ENCODE results near the gene ASPA.

DNA sequence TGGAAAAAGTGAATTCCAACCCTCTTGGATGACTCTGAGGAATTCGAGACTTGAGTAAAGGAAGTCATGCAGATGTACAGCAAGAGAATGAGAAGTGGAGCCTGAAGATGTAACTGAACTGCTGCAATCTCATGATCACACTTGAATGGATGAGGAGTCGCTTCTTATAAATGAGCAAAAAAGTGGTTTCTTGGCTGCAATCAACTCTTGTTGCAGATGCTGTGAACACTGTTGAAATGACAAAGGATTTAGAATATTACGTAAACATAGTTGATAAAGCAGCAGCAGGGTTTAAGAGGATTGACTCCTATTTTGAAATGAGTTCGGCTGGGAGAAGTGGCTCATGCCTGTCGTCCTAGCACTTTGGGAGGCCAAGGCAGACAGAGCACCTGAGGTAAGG, 25.5 kb downstream of the ASPA start:
- TF ChIP-seq, protein P1, sequence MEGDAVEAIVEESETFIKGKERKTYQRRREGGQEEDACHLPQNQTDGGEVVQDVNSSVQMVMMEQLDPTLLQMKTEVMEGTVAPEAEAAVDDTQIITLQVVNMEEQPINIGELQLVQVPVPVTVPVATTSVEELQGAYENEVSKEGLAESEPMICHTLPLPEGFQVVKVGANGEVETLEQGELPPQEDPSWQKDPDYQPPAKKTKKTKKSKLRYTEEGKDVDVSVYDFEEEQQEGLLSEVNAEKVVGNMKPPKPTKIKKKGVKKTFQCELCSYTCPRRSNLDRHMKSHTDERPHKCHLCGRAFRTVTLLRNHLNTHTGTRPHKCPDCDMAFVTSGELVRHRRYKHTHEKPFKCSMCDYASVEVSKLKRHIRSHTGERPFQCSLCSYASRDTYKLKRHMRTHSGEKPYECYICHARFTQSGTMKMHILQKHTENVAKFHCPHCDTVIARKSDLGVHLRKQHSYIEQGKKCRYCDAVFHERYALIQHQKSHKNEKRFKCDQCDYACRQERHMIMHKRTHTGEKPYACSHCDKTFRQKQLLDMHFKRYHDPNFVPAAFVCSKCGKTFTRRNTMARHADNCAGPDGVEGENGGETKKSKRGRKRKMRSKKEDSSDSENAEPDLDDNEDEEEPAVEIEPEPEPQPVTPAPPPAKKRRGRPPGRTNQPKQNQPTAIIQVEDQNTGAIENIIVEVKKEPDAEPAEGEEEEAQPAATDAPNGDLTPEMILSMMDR (IDR thresholded peaks at IDR 0.05 in 4 of 5, conservative IDR thresholded peaks at IDR 0.05 in 1 of 5) = no peak
- no peak for TF ChIP-seq POLR2A (IDR thresholded peaks at IDR 0.05)

All from gastrocnemius medialis (tissue), 4 donors.